DMS153 treated with DMSO at 0.1 percent for 48 hours (cell line): Measurements from ENCODE around the gene P2RX5.

Experiments
- DNase-seq: peaks from one replicate; lab custom pipeline; 2025; ENCODE audit not compliant: unreplicated experiment; lab: John Stamatoyannopoulos, UW

P2RX5 gene

DNA sequence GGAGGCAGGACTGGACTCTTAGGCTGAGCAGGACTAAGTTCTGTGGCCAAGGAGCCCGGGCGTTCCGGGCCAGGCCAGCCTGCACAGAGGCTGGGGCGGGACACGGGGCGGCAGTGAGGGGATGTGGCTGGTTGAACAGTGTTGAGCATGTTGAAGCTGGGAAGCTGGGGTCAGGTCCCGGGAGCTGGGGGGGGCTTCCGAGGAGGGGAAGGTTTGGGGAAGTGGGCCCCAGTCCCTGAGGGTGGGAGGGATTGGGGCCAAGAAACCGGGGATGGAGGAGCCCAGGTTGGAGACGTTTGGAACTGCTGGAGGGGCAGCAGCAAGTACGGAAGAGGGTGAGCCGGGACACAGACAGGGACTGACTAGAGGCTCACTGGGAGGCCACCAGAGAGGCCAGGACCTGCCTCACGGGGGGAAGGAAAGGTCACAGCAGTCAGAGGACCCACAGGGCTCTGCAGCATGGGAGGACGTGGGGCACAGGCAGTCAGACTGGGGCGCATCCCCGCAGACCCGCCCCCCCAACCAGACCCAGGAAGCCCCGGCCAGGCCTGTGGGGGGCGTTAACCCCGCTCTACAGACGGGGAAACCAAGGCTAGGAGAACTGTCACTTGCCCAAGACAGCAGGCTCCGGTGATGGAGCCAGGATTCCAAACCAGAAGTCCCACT is 37.0 kb downstream of the P2RX5 start:
- no peak for DNase-seq

DNA sequence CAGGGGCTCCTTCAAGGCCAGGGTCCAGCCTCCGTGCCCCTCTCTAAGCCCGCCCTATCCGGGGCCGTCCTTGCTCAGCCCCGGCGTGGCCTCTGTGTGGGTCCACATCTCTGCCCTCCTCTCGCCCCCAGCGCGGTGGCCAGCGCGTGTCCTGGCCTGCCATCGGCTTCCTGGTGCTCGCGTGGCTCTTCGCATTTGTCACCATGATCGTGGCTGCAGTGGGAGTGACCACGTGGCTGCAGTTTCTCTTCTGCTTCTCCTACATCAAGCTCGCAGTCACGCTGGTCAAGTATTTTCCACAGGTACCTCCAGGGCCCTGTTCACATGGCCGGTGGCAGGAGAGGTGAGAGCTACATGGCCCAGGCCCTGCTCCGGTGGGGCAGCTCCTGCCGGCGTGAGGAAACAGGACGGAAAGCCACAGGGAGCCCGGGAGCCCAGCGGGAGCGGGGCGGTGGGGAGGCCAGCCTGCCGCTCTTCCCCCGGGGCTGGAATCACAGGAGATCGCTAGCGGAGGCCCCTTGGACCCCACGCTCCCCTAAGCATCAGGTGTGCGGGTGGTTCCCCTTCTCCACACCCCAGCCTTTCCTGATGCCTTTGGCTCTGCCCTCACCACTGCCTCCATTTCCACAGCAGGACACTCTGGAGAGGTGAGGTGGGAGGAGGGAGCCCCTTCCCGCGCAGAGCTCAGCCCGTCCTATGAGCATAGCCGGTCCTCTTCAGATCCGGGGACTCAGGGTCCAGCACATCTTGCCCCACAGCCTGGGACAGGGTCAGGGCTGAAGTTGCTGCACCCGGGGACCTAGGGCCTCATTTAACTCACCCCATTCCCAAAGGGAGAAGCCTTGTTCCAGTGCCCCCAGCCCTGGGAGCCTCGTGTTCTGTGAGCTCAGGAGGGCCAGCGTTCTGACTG is 37.8 kb downstream of the P2RX5 start:
- no peak for DNase-seq

DNA sequence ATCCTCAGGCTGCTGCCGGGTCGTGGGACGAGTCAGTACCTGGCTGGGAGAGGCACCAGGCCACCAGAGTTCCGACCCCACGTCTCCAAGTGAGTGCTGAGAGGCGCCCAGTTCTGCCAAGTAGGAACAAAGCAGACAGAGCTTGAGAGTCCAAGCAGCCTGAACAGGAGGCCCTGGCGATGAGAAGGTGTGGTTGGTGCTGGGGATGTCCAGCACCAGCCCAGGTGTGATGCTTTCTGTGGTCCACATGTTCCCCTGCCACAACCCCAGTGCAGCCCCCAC is 38.4 kb downstream of the P2RX5 start:
- no peak for DNase-seq

DNA sequence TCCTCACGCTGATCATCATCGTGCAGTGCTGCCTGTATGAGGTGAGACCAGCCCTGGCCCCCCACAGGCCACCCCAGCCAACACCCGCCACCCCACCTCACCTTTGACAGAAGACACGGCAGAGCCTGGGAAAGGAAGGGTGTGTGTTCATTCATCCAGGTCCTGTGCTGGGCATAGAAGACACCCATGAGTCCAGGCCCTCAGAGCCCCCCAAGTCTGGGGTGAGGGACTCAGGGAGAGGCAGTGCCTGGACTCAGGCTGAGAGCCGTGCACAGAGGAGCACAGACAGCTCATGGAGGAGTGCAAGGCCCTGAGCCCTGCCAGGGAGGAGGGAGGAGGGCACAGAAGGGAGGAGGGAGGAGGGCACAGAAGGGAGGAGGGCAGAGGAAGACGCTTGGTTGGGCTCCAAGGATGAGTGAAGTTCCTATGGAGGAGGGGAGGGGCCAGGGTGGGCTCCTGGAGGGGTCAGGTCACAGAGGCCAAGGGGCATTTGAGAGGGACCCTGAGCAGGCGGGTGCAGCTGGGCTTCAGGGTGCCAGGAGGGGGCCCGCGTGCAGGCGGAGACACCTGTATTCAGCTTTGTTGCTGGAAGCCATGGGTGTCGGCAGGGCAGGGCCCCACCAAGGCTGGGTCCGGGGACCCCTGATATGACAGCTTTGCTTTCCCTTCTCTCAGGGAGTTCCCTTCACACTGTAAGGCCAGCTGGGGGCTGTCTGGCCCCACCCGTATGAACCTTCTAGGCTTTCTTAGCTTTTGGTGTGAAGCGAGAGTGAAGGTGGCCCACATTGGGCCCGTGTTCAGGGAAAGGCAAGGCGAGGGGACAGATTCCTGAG is 39.0 kb downstream of the P2RX5 start:
- no peak for DNase-seq

DNA sequence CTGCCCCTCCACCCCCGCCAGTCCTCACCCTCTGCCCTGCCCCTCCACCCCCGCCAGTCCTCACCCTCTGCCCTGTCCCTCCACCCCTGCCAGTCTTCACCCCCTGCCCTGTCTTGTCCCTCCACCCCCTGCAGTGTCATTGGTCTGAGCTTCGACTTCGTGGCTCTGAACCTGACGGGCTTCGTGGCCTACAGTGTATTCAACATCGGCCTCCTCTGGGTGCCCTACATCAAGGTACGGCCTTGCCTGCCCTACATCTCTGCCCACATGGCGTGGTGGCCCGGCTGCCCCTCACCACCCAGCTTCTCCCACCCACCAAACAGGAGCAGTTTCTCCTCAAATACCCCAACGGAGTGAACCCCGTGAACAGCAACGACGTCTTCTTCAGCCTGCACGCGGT is 39.6 kb downstream of the P2RX5 start:
- DNase-seq = no peak

DNA sequence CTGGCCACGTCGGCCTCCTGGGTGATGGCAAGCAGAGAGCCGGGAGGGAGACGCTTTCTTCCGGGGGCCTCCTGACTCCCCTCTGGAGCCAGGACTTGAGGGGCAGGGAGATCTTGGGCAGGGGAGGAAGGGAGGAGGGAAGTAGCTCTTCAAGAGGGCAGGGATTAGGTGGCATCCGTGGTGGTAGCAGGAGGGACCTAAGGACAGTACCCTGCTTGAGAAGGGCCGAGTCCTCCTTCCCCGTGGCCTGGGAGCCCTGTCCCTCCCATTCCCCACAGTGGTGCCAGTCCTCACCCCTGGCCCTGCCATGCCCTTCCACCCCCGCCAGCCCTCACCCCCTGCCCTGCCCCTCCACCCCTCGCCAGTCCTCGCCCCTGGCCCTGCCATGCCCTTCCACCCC is 40.2 kb downstream of the P2RX5 start:
- no peak for DNase-seq

DNA sequence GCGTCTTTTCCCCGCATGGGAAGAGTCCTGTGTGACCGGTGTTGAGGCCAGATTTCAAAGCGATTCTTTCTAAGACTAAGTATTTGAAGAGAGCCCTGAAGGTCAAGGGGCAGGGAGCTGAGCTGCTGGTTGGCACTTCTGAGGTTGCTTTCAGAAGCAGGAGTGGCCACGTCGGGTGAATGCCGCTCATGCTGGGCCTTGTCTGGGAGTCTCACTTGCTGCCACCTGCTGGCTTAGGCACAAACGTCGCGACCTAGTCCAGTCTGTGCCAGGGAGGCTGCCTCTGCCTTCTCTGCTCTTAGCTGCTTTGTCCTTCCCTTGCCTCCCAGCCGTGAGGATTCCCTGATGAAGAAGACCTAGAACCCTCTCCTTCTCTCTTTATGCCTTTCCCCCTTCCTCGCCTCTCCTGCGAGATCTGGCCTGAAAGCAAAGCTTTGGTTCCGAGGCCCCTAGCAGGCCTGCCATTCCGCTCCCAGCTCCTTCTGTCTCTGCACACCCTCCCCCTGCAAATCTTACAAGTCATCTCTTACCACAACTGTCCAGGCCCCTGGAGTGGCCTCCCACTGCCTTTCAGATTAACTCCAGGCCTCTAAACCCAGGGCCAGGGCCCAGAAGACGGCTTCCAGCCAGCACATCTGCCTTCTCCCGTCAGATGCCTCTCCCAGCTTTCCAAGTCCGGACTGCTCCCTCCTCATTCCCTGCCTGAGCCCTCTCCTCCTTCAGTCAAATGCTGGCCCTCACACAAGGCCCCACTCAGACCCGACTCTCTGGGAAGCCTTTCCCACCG is 48.0 kb downstream of the P2RX5 start:
- DNase-seq = no peak

DNA sequence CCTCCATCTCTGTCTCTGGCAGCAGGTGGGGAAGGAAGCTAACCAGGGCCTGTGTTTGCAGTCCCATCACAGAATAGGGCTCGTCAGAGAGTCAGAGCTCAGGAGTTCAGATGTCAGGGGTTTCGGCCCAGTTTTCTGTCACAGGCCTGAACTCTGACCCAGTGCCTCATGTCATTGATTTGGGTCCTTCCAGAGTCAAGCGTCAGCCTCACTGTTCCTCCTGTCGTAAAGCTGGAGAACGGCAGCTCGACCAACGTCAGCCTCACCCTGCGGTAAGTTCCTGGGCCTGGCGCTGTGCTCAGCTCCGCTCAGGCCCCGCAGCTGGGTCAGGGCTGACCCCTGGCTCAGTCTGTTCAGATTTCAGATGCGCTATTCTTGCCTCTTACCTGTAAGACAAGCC is 48.7 kb downstream of the P2RX5 start:
- DNase-seq = no peak

DNA sequence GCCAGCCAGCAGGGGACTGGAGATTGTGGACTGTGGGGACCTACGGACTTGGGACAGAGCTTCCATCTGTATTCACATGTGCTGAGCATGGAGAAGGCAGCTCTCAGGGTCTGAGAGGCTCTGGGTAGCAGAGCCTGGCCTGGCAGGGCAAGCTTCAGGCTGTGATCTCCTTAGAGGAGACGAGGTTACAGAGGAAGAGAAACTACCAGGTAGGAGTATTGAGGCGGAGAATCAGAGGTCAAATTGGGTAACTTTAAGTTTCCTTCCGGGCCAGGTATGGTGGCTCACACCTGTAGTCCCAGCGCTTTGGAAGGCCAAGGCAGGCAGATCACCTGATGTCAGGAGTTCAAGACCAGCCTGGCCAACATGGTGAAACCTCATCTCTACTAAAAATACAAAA is 50.6 kb downstream of the P2RX5 start:
- DNase-seq = no peak

DNA sequence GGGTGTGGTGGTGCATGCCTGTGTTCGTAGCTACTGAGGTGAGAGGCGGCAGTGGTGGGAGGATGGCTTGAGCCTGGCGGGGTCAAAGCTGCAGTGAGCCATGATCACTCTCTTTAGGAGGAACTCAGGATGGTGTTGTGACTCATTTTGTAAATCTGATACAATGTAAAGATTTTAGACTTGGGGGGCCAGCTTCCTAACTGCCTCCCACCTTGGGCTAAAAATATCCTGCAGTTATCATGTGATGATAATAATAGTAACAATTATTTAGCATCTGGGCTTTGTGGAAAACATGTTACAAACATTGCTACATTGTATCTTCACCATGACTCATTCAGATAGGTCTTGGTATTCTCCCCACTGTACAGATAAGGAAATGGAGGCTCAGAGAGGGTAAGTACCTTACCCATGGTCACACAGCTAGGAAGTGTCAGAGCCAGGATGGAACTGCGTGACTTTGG is 52.0 kb downstream of the P2RX5 start:
- no peak for DNase-seq

DNA sequence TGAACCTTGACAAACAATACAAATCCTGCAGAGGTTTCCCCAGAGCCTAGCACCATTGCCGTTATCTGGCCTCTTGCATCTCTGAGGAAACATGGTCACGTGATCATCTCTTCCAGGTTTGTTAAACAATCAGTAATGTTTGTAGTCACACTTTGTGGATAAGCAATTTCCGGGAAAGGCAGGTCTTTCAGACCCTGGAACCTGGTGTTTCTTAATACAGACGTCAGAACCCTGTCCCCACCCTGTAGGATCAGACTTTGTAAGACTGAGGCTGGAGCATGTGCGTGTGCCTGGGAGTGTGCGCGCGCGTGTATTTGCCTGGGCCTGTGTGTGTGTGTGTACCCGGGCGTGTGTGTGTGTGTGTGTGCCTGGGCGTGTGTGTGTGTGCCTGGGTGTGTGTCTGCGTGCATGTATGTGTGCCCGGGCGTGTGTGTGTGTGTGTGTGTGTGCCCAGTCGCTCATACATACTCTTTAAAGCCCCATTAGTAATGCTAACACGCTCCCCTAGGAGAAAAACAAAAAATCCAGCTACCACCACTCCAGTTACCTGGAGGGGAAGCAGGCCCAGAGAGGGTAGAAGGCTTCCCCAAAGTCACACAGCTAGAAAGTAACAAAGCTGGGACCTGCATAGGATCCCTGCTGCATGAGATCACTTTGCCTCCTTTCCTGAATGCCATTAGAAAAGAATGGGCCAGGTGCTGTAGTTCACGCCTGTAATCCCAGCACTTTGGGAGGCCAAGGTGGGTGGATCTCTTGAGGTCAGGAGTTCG is 54.1 kb downstream of the P2RX5 start:
- no peak for DNase-seq

DNA sequence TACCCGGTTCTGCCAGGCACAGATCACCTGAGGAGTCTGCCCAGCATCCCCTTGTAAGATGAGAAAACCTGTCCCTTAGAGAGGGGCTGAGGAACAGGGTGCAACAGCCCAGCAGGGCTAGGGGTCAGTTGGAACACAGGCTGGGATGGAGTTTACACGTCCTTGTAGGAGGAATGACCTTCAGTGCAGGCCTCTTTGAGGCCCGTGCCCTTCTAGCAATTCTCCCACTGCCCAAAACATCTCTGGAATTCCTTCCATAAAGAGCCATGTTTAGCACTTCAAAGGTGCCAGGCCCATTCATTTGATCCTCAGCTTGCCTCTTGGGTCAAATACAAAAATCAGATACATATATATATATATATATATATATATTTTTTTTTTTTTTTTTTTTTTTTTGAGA is 54.9 kb downstream of the P2RX5 start:
- DNase-seq = no peak

DNA sequence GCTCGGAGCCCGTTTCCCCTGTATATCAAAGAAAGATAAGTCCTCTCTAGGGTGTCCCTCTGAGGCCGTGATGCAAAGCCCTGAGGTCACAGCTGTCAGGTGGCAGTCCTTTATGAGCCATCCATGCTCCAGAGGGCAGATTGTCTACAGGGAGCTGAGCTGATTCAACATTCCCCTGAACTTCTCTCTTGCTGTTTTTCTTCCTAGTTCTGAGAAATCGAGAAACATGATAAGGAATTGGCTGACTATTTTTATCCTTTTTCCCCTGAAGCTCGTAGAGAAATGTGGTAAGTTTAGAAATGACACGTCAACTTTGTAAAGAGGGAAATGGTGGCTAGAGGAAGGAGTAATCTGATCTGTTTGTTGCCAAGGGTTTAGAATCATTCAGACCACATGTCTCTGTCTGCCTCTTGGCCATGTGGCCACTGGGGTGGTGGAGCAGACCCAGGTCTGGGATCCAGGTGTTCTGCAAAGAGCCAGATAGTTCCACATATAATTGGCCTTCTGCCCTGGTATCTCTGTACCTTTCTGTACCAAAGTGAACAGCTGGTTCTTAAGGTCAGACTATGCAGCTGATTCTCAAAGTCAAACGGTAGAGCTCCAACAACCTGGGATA is 55.9 kb downstream of the P2RX5 start:
- DNase-seq = no peak

DNA sequence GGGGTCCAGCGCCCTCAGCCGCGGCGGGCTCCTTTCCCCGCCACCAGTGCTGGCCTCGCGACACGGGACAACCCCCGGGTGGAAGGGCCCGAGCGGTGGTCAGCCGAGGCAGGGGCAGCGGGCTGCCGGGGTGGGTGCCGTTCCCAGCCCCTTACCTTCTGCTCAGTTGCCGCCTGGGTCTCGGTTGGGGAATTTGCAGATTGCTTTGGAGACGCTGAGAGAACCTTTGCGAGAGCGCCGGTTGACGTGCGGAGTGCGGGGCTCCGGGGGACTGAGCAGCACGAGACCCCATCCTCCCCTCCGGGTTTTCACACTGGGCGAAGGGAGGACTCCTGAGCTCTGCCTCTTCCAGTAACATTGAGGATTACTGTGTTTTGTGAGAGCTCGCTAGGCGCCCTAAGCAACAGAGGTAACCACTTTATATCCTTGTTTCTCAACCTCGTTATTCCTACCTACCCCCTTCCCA is 59.0 kb downstream of the P2RX5 start:
- no peak for DNase-seq

DNA sequence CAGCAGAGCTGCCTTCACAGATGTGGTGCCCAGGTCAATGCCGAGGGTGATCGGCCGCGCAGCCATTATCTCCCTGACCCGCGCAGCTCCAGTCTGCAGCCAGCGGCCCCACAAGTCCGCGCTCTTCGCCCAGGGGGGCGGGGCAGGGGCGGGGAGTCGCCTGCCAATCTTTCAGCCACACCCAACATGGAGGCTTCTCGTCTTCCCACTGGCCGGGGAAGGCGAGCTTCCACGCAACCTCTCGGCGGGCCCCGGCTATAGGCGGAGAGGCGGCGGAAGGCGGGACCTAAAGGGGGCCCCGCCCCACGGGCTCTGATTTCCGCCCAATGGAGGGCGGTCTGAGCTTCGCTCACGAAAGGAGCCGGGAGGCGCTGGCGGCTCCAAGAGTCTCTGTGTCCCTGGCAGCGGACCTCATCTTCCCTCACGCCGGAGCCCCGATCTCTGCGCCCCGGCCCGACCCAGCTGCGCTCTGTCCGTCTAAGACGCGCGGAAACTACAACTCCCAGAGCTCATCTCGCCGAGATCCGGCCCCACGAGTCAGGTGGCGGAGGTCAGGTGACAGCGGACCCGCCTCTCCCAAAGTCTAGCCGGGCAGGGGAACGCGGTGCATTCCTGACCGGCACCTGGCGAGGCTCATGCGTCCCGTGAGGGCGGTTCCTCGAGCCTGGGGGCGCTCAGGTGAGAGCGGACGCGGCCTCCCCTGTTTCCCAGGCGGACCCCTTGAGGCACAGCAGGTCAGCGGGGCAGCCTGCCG is 59.6 kb downstream of the P2RX5 start, which contains the start of the genes CTNS and SHPK:
CTNS (plus strand) TSS at position 607 of the 754 bp plus-strand sequence. CDS start 3,447 bp downstream, outside the sequence.
SHPK (minus strand) TSS at position 97 of the 754 bp plus-strand sequence; CDS start at position 66, 31 bp downstream.
- DNase-seq = peak; percentile 70

DNA sequence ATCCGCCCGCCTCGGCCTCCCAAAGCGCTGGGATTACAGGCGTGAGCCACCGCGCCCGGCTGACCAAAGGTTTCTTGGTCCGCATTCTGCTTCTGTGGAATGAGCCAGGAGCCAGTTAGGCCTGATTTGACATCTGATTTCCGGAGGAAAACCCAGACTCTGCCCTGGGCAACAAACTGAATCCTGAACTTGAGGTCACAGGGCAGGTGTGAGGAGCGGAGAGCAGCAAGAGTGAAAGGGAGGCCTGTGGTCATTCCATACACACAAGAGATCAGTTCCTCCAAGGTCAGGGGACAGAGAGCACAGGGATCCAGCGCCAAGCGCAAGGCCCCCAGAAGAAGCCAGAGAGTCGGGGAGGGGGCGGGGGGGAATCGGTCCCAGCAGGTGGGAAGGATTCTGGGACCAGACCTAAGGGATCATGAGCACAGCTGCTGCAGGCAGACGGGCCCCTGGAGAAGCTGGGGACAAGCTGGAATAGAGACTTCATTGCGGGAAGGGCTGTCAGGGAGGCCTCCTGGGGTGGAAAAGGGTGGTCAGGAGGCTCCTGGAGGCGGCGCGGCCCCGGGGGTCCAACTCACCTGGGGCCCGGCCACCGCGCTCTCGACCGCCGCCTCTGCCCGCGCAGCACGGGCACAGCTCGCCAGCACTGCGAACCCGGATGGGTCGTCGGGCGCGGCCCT is 60.3 kb downstream of the P2RX5 start:
- no peak for DNase-seq

DNA sequence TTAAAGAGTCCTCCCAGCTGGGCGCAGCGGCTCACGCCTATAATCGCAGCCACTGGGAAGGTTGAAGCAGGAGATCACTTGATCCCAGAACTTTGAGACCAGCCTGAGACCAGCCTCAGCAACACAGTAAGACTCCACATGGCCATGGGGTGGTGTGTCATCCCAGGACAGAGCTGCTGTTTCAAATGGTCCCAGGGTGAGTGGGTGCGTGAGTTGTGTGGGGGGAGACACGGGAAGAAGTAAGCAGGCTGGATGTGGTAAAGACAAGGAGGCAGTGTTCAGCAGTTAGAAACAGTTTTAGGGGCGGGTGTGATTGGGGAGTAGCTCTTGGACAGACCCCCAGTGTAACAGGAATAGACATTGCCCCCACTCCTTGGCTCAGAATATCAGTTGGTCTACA is 63.7 kb downstream of the P2RX5 start:
- DNase-seq = no peak

DNA sequence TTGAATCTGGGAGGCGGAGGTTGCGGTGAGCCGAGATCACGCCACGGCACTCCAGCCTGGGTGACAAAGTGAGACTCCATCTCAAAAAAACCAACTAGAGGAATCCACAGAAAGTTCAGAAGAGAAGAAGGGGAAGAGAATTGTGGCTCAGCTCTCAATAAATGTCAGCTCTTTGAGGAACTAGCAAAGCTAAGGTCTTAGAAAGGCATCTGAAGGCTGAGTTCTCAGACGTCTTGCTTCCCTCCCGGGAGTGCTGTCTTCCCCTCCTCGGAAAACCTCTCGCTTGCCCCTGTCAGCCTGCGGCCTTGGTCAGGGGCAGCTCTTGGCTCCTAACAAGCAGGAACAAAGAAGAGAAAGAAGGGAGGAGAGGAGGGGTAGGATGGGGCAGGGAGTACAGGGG is 65.2 kb downstream of the P2RX5 start:
- DNase-seq = no peak
